Transverse colon (tissue), 4 donors: ENCODE results near the gene CCL16. TPM values are rescaled to one million over a fixed set of nuclear protein-coding genes. Genes with fewer than 3 reads are reported as not detected.

Source experiments
- DNase-seq: peaks from one replicate; pipeline ENCODE4 v3.0.0-alpha.2; 2019
- H3K27ac ChIP-seq, 4 donors: fragments of 200-600 bp; sonication (generic); 2 replicates each; pipeline ENCODE4 v1.5.1; 2016 to 2018; ENCODE audit warnings: inconsistent platforms in 4 of 4
- H3K27me3 ChIP-seq: fragments of 200-600 bp; sonication (generic); 2 replicates; pipeline ENCODE4 v1.5.1; 2017; ENCODE audit warnings: inconsistent platforms
- H3K36me3 ChIP-seq, 4 donors: fragments of 200-600 bp; sonication (generic); 2 replicates each; pipeline ENCODE4 v1.5.1; 2017 to 2019; ENCODE audit warnings: inconsistent platforms in 4 of 4
- H3K4me1 ChIP-seq, 4 donors: fragments of 200-600 bp; sonication (generic); 2 replicates each; pipeline ENCODE4 v1.5.1; 2017 to 2020; ENCODE audit warnings: inconsistent platforms in 4 of 4
- H3K4me3 ChIP-seq, 4 donors: fragments of 200-600 bp; sonication (generic); 1 replicate in 1 of 4; 2 replicates in 3 of 4; pipeline versions ENCODE4 v1.5.1 to v1.6.1; 2017 to 2019; ENCODE audit warnings: inconsistent platforms in 4 of 4
- H3K9me3 ChIP-seq, 2 donors: fragments of 200-600 bp; sonication (generic); 2 replicates each; pipeline ENCODE4 v1.5.1; 2017 to 2019; ENCODE audit warnings: inconsistent platforms in 2 of 2
- CTCF ChIP-seq, 5 experiments: fragments of 200-600 bp in 3 of 5; fragments of 450-650 bp in 2 of 5; sonication (generic) in 3 of 5; IDR thresholded peaks; 1 replicate in 2 of 5; 2 replicates in 3 of 5; pipeline ENCODE4 v1.5.1; 2016 to 2017; ENCODE audit warnings: antibody characterized with exemption in 5 of 5, inconsistent platforms in 3 of 5, mild to moderate bottlenecking in 2 of 5, moderate library complexity in 1 of 5
- EP300 ChIP-seq: sonication (generic); formaldehyde crosslinking; IDR thresholded peaks from one replicate; pipeline ENCODE4 v1.6.1; 2017; ENCODE audit warnings: antibody characterized with exemption, low read depth
- POLR2A ChIP-seq: fragments of 450-650 bp; IDR thresholded peaks from one replicate; pipeline ENCODE4 v1.6.1; 2016; ENCODE audit warnings: antibody characterized with exemption, mild to moderate bottlenecking, moderate library complexity
- POLR2AphosphoS5 ChIP-seq, 3 donors: sonication (generic); formaldehyde crosslinking; IDR thresholded peaks; one replicate each; pipeline ENCODE4 v1.6.1; 2016; ENCODE audit warnings: antibody characterized with exemption in 3 of 3
- WGBS, 2 donors: methylation state at CpG; one replicate each; pipeline ENCODE4 v1.1.5; 2018; ENCODE audit warnings: low coverage in 1 of 2; 5-methylcytosine and 5-hydroxymethylcytosine counted together
- in situ Hi-C, 4 donors: fragments of 200-750 bp; cut with MboI; loops; one replicate each; pipeline versions ENCODE4 v1.15.0 to v1.15.1; 2017; ENCODE audit warnings: low sequenced_read_pairs in 3 of 4, low pct_ligation_motif_present in 1 of 4, low pct_unique_long_range_greater_than_20kb in 1 of 4
- intact Hi-C: fragments of 100-400 bp; cut with DNase I; formaldehyde crosslinking; loops from one replicate; pipeline ENCODE4 v1.15.1; 2023; ENCODE audit warnings: low total_unique reads
- total RNA-seq, 4 donors: library from RNA; depleted of rRNA; stranded (reverse); fragments of >200 nt; gene quantifications; one replicate each; pipeline ENCODE4 v1.1.0, GENCODE V29; 2016

The CCL16 gene
- total RNA-seq, 4 donors from 2014 or later, result not detected

- no peak for DNase-seq
- H3K27me3 ChIP-seq, result peaks cover 18% of the 10 kb centered on the region
- H3K4me1 ChIP-seq, result no peaks in the 10 kb centered on the region
- no peaks in the 10 kb centered on the region for H3K36me3 ChIP-seq
- 70 to 74% methylated on average over 5 to 6 of the region's 6 CpGs for WGBS, 2 donors
- no peaks in the 10 kb centered on the region for H3K9me3 ChIP-seq
- H3K4me3 ChIP-seq, result no peak overlapping the region
- TF ChIP-seq POLR2A, result no peak
- TF ChIP-seq CTCF (IDR thresholded peaks at IDR 0.05), result no peak
- TF ChIP-seq POLR2AphosphoS5 (IDR thresholded peaks at IDR 0.05), result no peak
- intact Hi-C loops (no loop called here), in situ Hi-C loops (loop anchor here in 2 of 4 donors (25.0 kb wide), 1 partner anchor 524 kb away; the partner anchor contains the start of gene ZNHIT3 (in 2 of the 2))
- no peak overlapping the region for H3K27ac ChIP-seq
These were observed 17.6 kb downstream of the CCL16 start for GRCh38 chr17:35963663-35964062.

DNA sequence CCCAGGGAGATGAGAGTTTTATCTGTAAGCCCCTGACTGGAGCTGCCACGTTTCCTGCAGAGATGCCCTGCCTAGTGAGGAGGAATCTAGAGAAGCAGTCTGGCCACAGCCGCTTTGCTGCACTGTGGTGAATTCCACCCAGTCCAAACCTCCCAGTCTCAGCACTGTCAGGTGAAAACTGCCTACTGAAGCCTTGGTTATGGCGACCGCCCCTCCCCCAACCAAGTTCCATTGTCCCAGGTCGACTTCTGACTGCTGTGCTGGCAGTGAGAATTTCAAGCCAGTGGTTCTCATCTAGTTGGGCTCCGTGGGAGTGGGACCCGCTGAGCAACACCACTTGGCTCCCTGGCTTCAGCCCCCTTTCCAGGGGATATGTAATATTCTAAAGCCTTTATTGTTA, 27.6 kb downstream of the CCL16 start:
- Histone ChIP-seq H3K36me3 (no peaks in the 10 kb centered on the region), H3K4me1 (no peaks in the 10 kb centered on the region), H3K9me3 (no peaks in the 10 kb centered on the region), H3K27me3 (no peaks in the 10 kb centered on the region), H3K27ac (no peak overlapping the region), H3K4me3 (no peak overlapping the region)
- intact Hi-C loops, result no loop called here
- in situ Hi-C loops, result loop anchor here in 2 of 4 donors (25.0 kb wide), 1 partner anchor 534 kb away; the partner anchor contains the start of gene ZNHIT3 (in 2 of the 2)
- WGBS, 2 donors, result 71% methylated on average over 7 of the region's 7 CpGs; no CpG with 5 or more reads in 1 of the 2 donors
- TF ChIP-seq POLR2A, result no peak
- no peak for TF ChIP-seq EP300
- no peak for TF ChIP-seq POLR2AphosphoS5 (IDR thresholded peaks at IDR 0.05)
- TF ChIP-seq CTCF (IDR thresholded peaks at IDR 0.05), result no peak
- no peak for DNase-seq

DNA sequence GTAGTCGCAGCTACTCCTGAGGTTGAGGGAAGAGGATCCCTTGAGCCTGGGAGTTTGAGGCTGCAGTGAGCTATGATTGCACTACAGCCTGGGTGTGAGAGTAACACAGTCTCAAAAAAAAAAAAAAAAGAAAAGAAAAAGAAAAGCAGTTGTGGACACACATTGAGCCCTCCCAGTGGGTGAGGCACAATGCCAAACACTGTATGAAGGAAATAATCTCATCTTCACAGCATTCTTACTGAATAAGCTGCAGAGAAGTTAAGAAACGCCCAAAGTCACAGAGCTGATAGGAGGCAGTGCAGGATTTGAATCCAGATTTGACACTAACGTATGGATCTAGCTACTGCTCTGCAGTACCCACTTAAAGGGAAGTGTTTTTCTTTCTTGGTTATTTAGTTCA, 31.9 kb downstream of the CCL16 start:
- H3K4me1 ChIP-seq, result peaks cover 0 to 4% (median 0%) of the 10 kb centered on the region in 4 donors
- intact Hi-C loops (no loop called here), in situ Hi-C loops (no loop called here)
- H3K36me3 ChIP-seq, result no peaks in the 10 kb centered on the region
- no peak overlapping the region for H3K27ac ChIP-seq
- WGBS, 2 donors, result 46 to 75% methylated on average over 2 to 3 of the region's 3 CpGs
- H3K4me3 ChIP-seq, result no peak overlapping the region
- TF ChIP-seq POLR2AphosphoS5 (IDR thresholded peaks at IDR 0.05) (no peak), POLR2A (no peak), CTCF (IDR thresholded peaks at IDR 0.05) (no peak), EP300 (no peak)
- no peaks in the 10 kb centered on the region for H3K9me3 ChIP-seq
- no peak for DNase-seq
- H3K27me3 ChIP-seq, result no peaks in the 10 kb centered on the region

DNA sequence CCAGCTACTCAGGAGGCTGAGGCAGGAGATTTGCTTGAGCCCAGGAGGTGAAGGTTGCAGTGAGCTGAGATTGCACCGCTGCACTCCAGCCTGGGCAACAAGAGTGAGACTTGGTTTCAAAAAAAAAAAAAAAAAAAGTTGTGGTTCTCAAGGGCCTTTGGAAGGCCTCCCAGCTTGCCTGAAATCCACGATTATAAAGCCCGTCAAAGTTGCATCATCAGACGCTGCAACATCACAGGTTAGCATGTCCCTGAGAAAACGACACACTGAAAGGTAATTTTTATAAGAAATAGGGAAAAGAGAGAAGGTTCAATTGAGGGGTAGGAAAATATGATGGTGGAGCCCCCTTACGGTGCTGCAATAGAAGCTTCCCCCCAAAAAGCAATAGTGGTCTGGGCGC, 33.2 kb downstream of the CCL16 start:
- Histone ChIP-seq H3K4me1 (peaks cover 3 to 9% (median 7%) of the 10 kb centered on the region in 4 donors), H3K27ac (no peak overlapping the region), H3K27me3 (no peaks in the 10 kb centered on the region), H3K4me3 (no peak overlapping the region), H3K36me3 (no peaks in the 10 kb centered on the region), H3K9me3 (no peaks in the 10 kb centered on the region)
- WGBS, 2 donors, result 80 to 85% methylated on average over 4 to 7 of the region's 7 CpGs
- in situ Hi-C loops, result no loop called here
- no peak for DNase-seq
- intact Hi-C loops, result no loop called here
- TF ChIP-seq POLR2A (no peak), EP300 (no peak), POLR2AphosphoS5 (IDR thresholded peaks at IDR 0.05) (no peak), CTCF (IDR thresholded peaks at IDR 0.05) (no peak)
